DOHH2 (cell line): ENCODE measurements around the gene MAP7D2.

Experiments used
- H3F3A ChIP-seq: fragments of 200-600 bp; sonication (generic), shearing (Covaris generic); 2 replicates; pipeline ENCODE4 v1.6.0; 2016; ENCODE audit warnings: antibody characterized with exemption, mild to moderate bottlenecking; ENCODE audit not compliant: control insufficient read depth, insufficient read depth
- H3K27ac ChIP-seq: fragments of 200-600 bp; sonication (generic); 2 replicates; pipeline ENCODE4 v1.5.1; 2014; ENCODE audit warnings: low read depth, mild to moderate bottlenecking, low read length, moderate library complexity
- H3K27me3 ChIP-seq: fragments of 200-600 bp; sonication (generic); 2 replicates; pipeline ENCODE4 v1.6.1; 2014; ENCODE audit warnings: mild to moderate bottlenecking, low read length, mixed read lengths; ENCODE audit not compliant: control insufficient read depth
- H3K36me3 ChIP-seq: fragments of 200-600 bp; sonication (generic); 2 replicates; pipeline ENCODE4 v1.6.1; 2014; ENCODE audit warnings: mild to moderate bottlenecking, low read length, moderate library complexity, mixed read lengths; ENCODE audit not compliant: control insufficient read depth
- H3K4me1 ChIP-seq: fragments of 200-600 bp; sonication (generic); 2 replicates; pipeline ENCODE4 v1.6.1; 2014; ENCODE audit warnings: mild to moderate bottlenecking, low read length, mixed read lengths; ENCODE audit not compliant: control insufficient read depth
- H3K4me2 ChIP-seq: fragments of 200-600 bp; sonication (generic); 2 replicates; pipeline ENCODE4 v1.6.0; 2014; ENCODE audit warnings: mild to moderate bottlenecking, low read length, moderate library complexity
- H3K4me3 ChIP-seq: fragments of 200-600 bp; sonication (generic); 2 replicates; pipeline ENCODE4 v1.5.1; 2014; ENCODE audit warnings: mild to moderate bottlenecking, low read length, mixed read lengths
- H3K79me2 ChIP-seq: fragments of 200-600 bp; sonication (generic); 2 replicates; pipeline ENCODE4 v1.6.1; 2014; ENCODE audit warnings: mild to moderate bottlenecking, low read length, mixed read lengths; ENCODE audit not compliant: control insufficient read depth
- H3K9me2 ChIP-seq: fragments of 200-600 bp; sonication (generic); replicated peaks from 2 replicates; pipeline ENCODE4 v1.6.1; 2014; ENCODE audit warnings: mild to moderate bottlenecking, low read length, mixed read lengths; ENCODE audit not compliant: control insufficient read depth
- H3K9me3 ChIP-seq: fragments of 200-600 bp; sonication (generic); 2 replicates; pipeline ENCODE4 v1.6.1; 2014; ENCODE audit warnings: antibody characterized with exemption, low read length, mixed read lengths; ENCODE audit not compliant: control insufficient read depth, insufficient read depth
- H4K20me1 ChIP-seq: fragments of 200-600 bp; sonication (generic); 2 replicates; pipeline ENCODE4 v1.6.0; 2014; ENCODE audit warnings: low read depth, mild to moderate bottlenecking, antibody characterized with exemption, low read length, moderate library complexity; ENCODE audit not compliant: control insufficient read depth, insufficient read depth
- EZH2phosphoT487 ChIP-seq: fragments of 200-600 bp; sonication (generic); IDR thresholded peaks from 2 replicates; pipeline ENCODE4 v1.6.1; 2017; ENCODE audit warnings: borderline replicate concordance, mild to moderate bottlenecking, antibody characterized with exemption, low read length, moderate library complexity, mixed read lengths
- TF ChIP-seq, protein P1 (sequence below): fragments of 200-600 bp; sonication (generic); IDR thresholded peaks from one replicate; pipeline ENCODE4 v1.5.1; 2014; ENCODE audit warnings: antibody characterized with exemption, mild to moderate bottlenecking, low read depth, low read length; ENCODE audit not compliant: poor library complexity, severe bottlenecking

Gene MAP7D2

DNA sequence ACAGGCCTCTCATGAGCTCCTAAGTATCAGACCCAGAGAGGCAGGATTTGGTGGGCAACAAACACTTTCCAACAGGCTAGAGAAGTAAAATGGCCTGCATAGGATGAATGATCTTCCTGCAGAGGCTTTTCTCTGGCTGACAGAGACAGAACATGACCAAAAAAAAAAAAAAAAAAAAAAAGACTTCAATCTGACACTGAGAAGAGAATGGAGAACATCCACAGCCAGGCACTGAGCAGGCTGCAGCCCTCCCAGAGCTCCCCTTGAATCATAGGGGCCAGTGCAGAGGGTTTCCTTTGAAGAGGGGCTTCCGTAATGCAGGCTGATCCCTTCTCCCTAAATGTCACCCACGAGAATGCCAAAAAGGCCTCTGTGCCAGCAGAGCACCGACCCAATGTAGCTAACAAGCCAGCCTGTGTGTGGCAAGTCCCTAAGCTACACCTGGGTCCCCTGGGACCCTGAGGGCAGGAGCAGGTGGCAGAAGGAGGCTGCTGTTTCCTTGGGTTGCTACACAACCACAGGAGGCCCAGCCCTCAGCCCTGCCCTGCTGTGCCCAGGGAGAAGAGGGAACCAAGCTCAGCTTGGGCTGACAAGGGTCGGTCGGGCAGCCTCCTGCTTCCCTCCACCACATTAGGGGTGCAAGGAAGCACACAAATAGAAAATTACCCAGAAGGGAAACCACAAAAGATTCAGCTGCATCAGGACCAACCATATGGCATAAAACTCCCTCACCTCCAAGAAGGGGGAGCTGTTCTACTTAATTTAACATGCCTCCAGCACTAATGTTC lies 55.6 kb downstream of the MAP7D2 start:
- Histone ChIP-seq H3F3A (no peaks in the 10 kb centered on the region), H3K27ac (no peak overlapping the region), H4K20me1 (no peaks in the 10 kb centered on the region), H3K4me2 (no peak overlapping the region), H3K36me3 (no peaks in the 10 kb centered on the region), H3K9me3 (no peaks in the 10 kb centered on the region), H3K27me3 (no peaks in the 10 kb centered on the region), H3K9me2 (no peaks in the 10 kb centered on the region), H3K4me3 (no peak overlapping the region), H3K4me1 (peaks cover 5% of the 10 kb centered on the region), H3K79me2 (no peaks in the 10 kb centered on the region)
- TF ChIP-seq, protein P1, sequence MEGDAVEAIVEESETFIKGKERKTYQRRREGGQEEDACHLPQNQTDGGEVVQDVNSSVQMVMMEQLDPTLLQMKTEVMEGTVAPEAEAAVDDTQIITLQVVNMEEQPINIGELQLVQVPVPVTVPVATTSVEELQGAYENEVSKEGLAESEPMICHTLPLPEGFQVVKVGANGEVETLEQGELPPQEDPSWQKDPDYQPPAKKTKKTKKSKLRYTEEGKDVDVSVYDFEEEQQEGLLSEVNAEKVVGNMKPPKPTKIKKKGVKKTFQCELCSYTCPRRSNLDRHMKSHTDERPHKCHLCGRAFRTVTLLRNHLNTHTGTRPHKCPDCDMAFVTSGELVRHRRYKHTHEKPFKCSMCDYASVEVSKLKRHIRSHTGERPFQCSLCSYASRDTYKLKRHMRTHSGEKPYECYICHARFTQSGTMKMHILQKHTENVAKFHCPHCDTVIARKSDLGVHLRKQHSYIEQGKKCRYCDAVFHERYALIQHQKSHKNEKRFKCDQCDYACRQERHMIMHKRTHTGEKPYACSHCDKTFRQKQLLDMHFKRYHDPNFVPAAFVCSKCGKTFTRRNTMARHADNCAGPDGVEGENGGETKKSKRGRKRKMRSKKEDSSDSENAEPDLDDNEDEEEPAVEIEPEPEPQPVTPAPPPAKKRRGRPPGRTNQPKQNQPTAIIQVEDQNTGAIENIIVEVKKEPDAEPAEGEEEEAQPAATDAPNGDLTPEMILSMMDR = no peak
- no peak for TF ChIP-seq EZH2phosphoT487

DNA sequence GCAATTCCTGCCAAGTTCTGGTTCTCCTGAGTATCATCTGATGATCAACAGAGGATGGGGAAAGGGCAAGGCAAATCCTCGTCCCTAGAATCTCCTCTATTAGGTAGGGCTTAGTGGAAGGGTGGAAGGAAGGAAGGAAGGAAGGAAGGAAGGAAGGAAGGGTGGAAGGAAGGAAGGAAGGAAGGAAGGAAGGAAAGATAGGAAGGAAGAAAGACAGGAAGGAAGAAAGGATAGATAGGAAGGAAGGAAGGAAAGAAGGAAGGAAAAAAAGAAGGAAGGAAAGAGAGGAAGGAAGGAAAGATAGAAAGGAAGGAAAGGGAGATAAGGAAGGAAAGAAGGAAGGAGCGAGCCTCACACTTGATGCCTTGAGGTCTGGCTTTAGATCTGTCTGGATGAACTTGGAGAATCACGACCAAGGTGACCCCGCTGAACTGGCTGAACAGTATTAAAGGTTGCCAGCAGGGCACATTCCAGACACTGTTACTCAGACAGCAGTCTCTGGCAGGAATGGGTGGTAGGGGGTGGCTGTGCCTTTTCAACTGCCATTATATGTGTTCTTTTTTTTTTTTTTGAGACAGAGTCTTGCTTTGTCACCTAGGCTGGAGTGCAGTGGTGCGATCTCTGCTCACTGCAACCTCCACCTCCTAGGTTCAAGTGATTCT lies 57.1 kb downstream of the MAP7D2 start:
- Histone ChIP-seq H4K20me1 (no peaks in the 10 kb centered on the region), H3K9me2 (no peaks in the 10 kb centered on the region), H3K36me3 (no peaks in the 10 kb centered on the region), H3F3A (no peaks in the 10 kb centered on the region), H3K4me3 (no peak overlapping the region), H3K27me3 (no peaks in the 10 kb centered on the region), H3K27ac (no peak overlapping the region), H3K4me1 (peaks cover 5% of the 10 kb centered on the region), H3K9me3 (no peaks in the 10 kb centered on the region), H3K79me2 (no peaks in the 10 kb centered on the region), H3K4me2 (no peak overlapping the region)
- TF ChIP-seq EZH2phosphoT487 = no peak
- TF ChIP-seq, protein P1 = no peak

DNA sequence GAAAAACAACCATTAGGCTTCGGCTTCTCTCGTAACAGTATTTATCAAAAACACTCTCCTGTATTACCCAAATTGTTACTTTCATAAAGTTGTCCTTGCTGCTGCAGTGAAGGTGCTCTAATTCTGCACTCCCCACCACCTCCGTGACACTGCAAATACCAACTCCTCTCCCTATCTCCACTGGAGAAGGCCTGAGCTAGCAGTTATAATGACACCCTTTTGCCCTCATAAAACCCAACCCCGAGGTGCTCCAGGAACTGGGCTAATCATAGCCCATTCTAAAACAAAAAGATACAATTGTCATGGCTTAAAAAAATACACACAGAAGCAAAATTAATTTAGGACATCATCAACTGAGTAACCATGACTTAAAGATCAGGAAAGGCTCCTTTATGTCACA lies 59.2 kb downstream of the MAP7D2 start:
- Histone ChIP-seq H3K4me1 (peaks cover 5% of the 10 kb centered on the region), H3K4me3 (no peak overlapping the region), H3K36me3 (no peaks in the 10 kb centered on the region), H3K79me2 (no peaks in the 10 kb centered on the region), H3K9me3 (no peaks in the 10 kb centered on the region), H4K20me1 (no peaks in the 10 kb centered on the region), H3F3A (no peaks in the 10 kb centered on the region), H3K4me2 (no peak overlapping the region), H3K27ac (no peak overlapping the region), H3K9me2 (no peaks in the 10 kb centered on the region), H3K27me3 (no peaks in the 10 kb centered on the region)
- no peak for TF ChIP-seq EZH2phosphoT487
- TF ChIP-seq, protein P1 = no peak
